Activated T-helper 9 cell treated with anti-CD3 and anti-CD28 coated beads, Interleukin-2, amount 50 U/mL, for 16 hours (primary cell): ENCODE data around the gene CDC73.
"Not testable (repeated sequence)": the region's sequence is repeated elsewhere in the genome, so short reads cannot be mapped to it uniquely, and the experiment has no call there.

Experiments
- DNase-seq: peaks from one replicate; pipeline ENCODE4 v3.0.0-alpha.2; 2020; ENCODE audit warnings: low read depth

CDC73 gene

DNA sequence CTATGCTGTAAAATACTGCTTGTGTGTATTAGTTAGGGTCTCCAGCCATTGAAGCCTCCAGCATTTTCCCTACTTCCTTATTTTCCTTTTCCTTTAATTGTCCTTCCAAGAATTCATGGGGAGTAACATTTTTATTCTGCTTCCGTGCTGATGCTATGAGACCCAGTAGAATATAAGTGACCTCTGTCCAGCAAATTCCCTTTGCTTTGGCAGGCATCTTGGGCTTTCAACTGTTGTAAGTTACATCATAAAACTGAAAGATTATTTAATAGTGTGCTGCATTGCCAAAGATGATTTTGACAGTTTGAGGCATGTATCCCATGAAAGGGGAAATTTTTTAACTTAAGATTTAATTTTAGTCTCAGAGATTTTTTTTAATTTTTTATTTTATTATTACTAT is 112.7 kb downstream of the CDC73 start:
- DNase-seq, result no peak

- no peak for DNase-seq
These were observed 115.6 kb downstream of the CDC73 start for GRCh38 chr1:193237381-193237978.

- DNase-seq, result no peak
These were observed 118.8 kb downstream of the CDC73 start for GRCh38 chr1:193240609-193241008.

- DNase-seq, result no peak
These were observed 119.4 kb downstream of the CDC73 start for GRCh38 chr1:193241132-193241827.

GRCh38 chr1:193242000-193242399 is 120.2 kb downstream of the CDC73 start:
- no peak for DNase-seq

- no peak for DNase-seq
These were observed 127.4 kb downstream of the CDC73 start for GRCh38 chr1:193249187-193249586.

DNA sequence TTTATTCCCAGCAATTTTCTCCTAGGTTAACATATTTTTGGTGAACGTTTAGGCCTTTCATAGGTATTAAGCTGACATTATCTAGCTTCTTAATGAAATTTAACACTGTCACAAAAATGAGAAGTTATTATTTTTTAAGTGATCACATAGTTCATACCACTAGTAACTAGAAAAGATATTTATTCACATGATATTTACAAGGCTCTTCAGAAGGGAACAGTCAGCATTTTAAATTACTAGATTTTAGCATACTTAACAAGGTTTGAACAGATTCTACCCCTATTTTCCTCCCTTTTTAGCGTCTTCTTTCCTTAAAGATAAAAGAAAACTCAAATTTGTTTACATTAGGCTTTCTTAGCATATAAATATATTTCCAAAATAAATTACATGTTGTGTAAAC is 130.1 kb downstream of the CDC73 start:
- DNase-seq, result no peak

DNA sequence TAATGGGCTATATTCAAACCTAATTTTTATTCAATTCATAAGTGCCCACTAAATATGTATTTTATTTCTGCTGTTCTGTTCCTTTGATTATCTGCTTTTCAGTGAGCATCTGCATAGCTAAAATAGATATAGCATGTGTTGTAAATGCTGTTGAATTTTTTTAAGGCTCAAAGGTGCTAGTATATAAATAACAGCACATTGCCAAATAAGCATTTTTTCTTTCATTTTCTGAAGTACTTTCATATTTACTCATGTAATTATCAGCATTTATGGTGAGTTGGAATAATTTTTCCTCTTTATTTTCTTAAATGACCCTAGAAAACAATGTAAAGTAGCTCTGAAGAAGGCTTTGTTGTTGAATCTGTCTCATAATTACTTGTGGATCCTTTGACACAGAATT is 134.2 kb downstream of the CDC73 start:
- DNase-seq, result no peak

- no peak for DNase-seq
These were observed 137.8 kb downstream of the CDC73 start for GRCh38 chr1:193259636-193260035.

- no peak for DNase-seq
These were observed 138.4 kb downstream of the CDC73 start for GRCh38 chr1:193260056-193260745.

DNA sequence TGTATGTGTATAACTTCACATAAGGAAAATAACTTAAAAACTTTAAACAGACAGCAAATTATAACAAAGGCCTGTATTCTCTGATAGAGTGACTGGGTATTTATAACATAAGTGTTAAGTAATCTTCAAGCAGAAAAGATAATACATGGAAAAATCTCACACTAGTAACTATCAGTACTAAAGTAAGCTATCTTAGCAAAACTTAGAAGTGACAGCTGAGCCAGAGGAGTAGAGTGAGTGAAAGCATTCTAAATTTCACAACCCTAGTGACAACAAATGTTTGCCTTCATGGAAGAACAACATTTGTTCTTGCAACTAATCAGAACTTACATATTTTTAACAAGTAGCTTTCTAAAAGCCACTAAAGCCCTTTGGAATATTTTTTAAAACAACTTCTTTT is 139.1 kb downstream of the CDC73 start:
- DNase-seq, result no peak

DNA sequence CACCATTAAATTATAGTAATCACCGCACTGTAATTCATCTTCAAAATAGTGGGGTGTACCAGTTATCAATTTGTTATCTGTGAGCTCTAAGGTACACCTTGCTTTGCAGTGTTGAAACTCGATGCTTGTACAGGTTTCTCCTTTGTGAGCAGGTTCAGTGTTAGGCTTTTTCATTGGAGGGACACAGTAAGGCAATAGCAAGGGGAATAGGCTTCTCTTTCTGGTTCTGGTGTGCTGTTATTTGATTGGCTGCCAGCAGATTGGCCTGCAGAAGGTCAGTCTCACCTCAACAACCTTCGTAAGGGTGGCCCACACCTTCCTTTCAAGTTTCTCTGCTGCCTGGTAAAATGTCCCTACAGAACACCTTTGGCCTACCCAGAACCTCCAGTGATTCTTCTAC is 140.8 kb downstream of the CDC73 start:
- DNase-seq, result no peak

GRCh38 chr1:193264313-193265065 is 142.7 kb downstream of the CDC73 start:
- no peak for DNase-seq

GRCh38 chr1:193265716-193266115 is 143.9 kb downstream of the CDC73 start:
- no peak for DNase-seq

DNA sequence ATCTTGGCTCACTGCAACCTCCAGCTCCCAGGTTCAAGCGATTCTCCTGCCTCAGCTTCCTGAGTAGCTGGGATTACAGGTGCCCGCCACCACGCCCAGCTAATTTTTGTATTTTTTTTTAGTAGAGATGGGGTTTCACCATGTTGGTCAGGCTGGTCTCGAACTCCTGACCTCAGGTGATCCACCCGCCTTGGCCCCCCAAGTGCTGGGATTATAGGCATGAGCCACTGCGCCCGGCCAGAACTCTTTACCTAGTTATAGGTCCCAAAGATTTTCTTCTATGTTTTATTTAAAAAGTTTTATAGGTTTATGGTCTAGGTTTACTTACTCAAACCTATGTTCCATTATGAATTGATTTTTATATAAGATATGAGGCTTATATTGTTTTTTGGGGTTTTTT is 145.0 kb downstream of the CDC73 start:
- DNase-seq, result not testable (repeated sequence)

DNA sequence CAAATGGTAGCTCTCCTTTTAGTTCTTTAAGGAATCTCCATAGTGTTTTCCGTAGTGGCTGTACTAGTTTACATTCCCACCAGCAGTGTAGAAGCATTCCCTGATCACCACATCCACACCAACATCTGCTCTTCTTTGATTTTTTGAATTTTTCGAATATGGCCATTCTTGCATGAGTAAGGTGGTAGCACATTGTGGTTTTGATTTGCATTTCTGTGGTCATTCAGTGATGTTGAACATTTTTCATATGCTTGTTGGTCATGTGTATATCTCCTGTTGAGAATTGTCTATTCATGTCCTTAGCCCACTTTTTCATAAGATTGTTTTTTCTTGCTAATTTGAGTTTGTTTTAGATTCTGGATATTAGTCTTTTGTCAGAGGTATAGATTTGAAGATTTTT is 149.2 kb downstream of the CDC73 start:
- DNase-seq, result no peak

DNA sequence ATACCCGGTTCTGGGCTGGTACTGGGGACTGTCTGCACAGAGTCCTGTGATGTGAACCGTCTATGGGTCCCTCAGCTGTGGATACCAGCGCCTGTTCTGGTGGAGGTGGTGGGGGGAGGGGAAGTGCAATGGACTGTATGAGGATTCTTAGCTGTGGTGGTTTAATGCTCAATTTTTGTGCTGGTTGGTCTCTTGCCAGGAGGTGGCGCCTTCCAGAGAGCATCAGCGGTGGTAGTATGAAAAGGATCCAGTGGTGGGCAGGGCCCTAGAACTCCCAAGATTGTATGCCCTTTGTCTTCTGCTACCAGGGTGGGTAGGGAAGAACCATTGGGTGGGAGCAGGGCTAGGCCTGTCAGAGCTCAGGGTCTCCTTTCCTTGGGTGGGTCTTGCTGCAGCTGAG is 153.9 kb downstream of the CDC73 start:
- no peak for DNase-seq

DNA sequence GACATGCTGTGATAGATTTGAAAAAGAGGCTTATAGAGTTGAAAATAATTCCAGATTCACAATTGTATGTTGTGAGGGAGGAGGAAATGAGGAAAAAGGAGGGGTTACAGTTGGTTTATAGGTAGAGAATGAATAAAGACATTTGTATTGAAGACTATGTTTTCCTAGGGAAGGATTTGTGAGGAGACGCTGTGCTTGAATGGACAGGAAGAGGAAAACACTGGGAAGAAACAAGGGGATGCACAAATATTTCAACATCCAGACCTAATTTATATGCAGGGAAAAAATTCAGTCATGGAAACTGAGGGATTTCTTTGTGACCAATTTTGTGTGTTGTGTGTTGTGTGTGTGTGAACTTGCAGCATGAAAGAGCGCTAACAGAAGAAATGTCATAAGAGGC is 157.1 kb downstream of the CDC73 start:
- DNase-seq, result no peak

GRCh38 chr1:193281894-193282293 is 160.1 kb downstream of the CDC73 start:
- no peak for DNase-seq

DNA sequence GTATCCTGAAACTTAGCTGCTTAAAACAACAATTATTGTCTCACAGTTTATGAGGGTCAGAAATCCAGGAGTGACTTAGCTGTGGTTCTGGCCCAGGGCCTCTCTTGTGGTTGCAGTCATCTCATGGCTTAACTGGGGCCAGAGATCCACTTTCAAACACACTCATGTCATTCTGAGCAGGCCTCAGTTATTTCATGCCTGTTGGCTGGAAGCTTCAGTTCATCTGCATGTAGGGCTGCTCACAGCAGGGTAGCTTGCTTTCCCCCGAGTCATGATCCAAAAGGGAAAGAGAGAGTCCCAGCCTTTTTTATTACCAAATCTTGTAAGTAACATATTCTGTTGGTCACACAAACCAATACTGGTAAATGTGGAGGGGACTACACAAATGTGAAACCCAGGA is 161.2 kb downstream of the CDC73 start:
- DNase-seq, result no peak

DNA sequence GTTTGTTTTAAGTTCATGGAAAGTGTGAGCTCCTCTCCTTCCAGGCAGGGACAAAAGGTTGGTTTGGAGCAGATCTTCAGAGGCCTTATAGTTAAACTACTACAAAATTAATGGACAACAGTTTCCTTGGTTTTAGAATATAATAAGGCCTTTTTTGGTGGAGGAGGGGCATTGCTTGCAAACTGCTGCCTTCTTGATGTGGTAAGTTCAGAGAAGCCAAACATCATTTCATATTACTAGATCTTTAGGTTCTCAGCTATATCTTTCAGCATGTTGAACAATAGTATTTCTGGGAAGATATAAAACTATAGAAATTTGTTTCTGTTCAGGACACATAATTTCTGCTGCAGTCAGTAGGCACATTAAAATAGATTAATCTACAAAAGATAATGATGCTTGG is 162.4 kb downstream of the CDC73 start:
- no peak for DNase-seq

DNA sequence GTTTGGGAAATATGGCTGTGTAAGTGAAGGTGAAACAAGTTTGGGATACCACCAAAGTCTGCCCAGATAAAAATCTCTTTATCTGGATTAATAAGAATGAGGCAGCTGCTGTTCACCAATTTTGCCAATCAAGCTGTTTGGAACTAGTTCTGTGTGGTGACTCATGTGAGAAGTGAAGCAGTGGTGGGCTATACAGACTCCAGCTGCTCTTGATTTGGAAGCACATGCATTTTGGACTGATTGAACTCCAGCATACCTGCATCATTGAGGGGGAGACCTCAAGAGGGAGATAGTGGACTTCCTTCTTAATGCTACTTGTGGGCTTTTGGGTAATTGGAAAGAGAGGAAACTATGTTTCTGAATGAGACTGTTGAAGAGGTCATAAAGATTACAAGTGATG is 163.8 kb downstream of the CDC73 start:
- DNase-seq, result no peak

DNA sequence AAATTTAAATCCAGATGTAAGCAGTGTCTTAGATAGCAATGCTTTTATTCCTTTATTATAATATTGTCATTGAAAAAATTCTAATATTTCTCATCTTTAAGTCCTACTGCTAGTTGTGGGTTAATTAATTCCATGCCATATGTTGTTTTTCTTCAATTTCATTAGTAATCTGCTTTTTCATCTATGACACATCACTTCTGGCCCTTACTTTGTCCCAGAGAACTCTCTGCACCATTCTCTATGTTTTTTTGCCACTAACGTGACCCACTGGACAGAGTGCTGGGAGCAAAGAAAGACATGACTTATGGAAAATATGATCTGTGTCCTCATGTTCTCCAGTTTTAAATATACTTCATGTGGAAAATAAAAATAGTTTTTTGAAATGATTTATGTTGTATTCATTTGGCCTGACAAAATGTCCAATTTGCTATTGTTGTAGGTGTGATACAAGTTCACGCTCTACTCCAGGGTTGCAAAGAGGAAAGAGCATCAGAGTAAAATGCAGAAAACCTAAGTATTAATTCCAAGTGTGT is 166.8 kb downstream of the CDC73 start:
- DNase-seq, result not testable (repeated sequence)
